22Rv1 (cell line): Measurements from ENCODE around the gene ME3.

ENCODE experiments used
- CTCF ChIP-seq: fragments of 450-650 bp; IDR thresholded peaks from 2 replicates; pipeline ENCODE4 v1.5.1; 2017; ENCODE audit warnings: mild to moderate bottlenecking
- ZFX ChIP-seq: fragments of 450-650 bp; IDR thresholded peaks from 2 replicates; pipeline ENCODE4 v1.6.1; 2017; ENCODE audit warnings: antibody characterized with exemption, borderline replicate concordance

- TF ChIP-seq CTCF (no peak), ZFX (no peak)
Observed at GRCh38 chr11:86591631-86592030, 80.8 kb downstream of the ME3 start.
